Fibroblast of pulmonary artery (primary cell): Measurements from ENCODE around the gene NPTX1.

ENCODE experiments used
- DNase-seq: peaks from one replicate; pipeline ENCODE4 v3.0.0-alpha.2; 2010; ENCODE audit warnings: low read depth
- H3K4me3 ChIP-seq: replicated peaks from 2 replicates; pipeline ENCODE4 v1.5.1; 2011; ENCODE audit warnings: low read depth, mild to moderate bottlenecking, control low read depth, low read length, moderate library complexity
- TF ChIP-seq, protein P1 (sequence below): IDR thresholded peaks from 2 replicates; pipeline ENCODE4 v1.5.1; 2011; ENCODE audit warnings: mild to moderate bottlenecking, control low read depth, low read length, inconsistent platforms; ENCODE audit errors: missing control alignments

Gene NPTX1

GRCh38 chr17:80444644-80444979, 31.8 kb downstream of the NPTX1 start:
- TF ChIP-seq, protein P1, sequence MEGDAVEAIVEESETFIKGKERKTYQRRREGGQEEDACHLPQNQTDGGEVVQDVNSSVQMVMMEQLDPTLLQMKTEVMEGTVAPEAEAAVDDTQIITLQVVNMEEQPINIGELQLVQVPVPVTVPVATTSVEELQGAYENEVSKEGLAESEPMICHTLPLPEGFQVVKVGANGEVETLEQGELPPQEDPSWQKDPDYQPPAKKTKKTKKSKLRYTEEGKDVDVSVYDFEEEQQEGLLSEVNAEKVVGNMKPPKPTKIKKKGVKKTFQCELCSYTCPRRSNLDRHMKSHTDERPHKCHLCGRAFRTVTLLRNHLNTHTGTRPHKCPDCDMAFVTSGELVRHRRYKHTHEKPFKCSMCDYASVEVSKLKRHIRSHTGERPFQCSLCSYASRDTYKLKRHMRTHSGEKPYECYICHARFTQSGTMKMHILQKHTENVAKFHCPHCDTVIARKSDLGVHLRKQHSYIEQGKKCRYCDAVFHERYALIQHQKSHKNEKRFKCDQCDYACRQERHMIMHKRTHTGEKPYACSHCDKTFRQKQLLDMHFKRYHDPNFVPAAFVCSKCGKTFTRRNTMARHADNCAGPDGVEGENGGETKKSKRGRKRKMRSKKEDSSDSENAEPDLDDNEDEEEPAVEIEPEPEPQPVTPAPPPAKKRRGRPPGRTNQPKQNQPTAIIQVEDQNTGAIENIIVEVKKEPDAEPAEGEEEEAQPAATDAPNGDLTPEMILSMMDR: no peak
- no peak overlapping the region for H3K4me3 ChIP-seq
- DNase-seq: no peak

DNA sequence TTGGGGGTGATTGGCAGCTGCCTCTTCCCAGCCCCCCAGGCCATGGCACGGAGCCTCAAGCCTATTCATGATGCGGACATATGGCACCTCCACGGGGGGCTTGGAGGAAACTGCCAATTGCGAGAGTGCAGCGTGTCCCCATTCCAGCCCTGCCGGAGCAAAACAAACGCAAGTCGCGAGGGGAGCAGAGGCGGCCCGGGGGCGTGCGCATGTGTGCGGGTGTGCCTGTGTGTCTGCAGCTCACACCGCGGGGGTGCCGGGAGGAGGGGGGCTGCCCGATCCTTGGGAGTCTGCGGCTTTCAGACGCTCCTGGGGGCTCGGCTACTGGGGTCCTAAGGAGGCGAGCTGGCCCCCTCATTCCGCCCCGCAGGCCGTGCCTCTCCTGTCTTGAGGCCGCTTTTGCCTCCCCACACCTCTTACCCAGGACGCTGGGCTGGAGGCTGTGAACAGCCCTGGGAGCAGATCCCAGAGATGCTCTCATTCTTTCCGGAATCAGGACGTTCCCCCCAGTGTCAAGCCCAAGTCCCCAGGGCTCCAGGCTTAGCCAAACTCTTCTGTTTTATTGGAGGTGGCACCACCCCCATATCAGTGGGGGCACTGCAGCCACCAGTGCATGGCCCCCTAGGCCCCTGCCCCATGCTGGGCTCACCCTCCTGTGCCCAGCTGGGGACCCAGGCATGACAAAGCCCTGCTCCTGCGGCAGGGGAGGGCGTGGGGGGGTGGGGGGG, 32.3 kb downstream of the NPTX1 start:
- no peak overlapping the region for H3K4me3 ChIP-seq
- no peak for DNase-seq
- TF ChIP-seq, protein P1: no peak

DNA sequence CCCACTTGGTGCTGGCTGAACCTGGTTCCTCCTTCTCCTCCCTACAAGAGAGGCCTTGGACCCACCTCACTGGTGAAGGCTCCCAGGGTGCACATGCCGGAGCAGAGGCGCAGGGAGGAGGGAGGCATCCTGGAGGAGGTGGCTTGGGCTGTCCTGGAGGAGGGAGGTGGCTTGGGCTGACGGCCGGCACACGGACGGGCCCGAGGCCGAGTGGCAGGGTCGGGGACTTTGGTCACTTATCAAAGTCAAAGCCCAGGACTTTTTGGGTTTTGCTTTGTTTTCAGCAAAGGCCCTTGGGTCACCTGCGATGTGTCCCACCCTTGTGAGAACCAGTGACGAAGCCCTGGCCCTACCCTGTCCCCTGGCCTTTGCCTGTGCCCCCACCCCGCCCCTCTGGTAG, 32.9 kb downstream of the NPTX1 start:
- TF ChIP-seq, protein P1: no peak
- no peak overlapping the region for H3K4me3 ChIP-seq
- DNase-seq: no peak

GRCh38 chr17:80442764-80443163, 33.6 kb downstream of the NPTX1 start:
- no peak for DNase-seq
- no peak overlapping the region for H3K4me3 ChIP-seq
- TF ChIP-seq, protein P1: no peak

DNA sequence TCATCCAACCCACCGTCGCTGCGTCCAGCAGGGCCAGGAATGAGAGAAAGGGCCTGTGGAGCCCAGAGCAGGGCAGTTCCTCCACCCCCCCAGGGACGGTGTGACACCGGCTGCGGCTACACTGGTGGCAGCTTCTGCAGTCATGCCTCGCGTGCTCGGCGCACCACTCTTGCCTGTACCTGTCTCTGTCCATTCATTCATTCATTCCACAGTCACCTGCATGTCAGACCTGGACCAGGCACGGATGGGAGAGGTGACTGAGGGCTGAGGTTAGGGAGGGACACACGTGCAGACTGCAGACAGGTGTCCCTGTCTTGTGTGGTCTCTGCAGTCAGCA, 34.1 kb downstream of the NPTX1 start:
- DNase-seq: no peak
- TF ChIP-seq, protein P1: no peak
- no peak overlapping the region for H3K4me3 ChIP-seq

- no peak for DNase-seq
- TF ChIP-seq, protein P1: no peak
- H3K4me3 ChIP-seq: no peak overlapping the region
Measured at GRCh38 chr17:80441598-80442322, 34.6 kb downstream of the NPTX1 start.
